Fibroblast of lung (primary cell): ENCODE measurements around the gene EEFSEC. TPM values are rescaled to one million over a fixed set of nuclear protein-coding genes. Genes with fewer than 3 reads are reported as not detected.

Source experiments
- DNase-seq, 2 donors: peaks; one replicate each; pipeline versions ENCODE4 v3.0.0 to v3.0.0-alpha.2; 2010; ENCODE audit warnings: low read depth in 2 of 2
- H2AFZ ChIP-seq: 2 replicates; pipeline ENCODE4 v1.5.1; 2012; ENCODE audit warnings: low read length, control low read depth, inconsistent platforms
- H3K27ac ChIP-seq: 2 replicates; pipeline ENCODE4 v1.5.1; 2011; ENCODE audit warnings: low read length, control low read depth; ENCODE audit not compliant: insufficient read depth
- H3K27me3 ChIP-seq: 2 replicates; pipeline ENCODE4 v1.5.1; 2011; ENCODE audit warnings: mild to moderate bottlenecking, low read length; ENCODE audit not compliant: control insufficient read depth, insufficient read depth
- H3K36me3 ChIP-seq: 2 replicates; pipeline ENCODE4 v1.5.1; 2011; ENCODE audit warnings: low read length; ENCODE audit not compliant: control insufficient read depth, insufficient read depth
- H3K4me1 ChIP-seq: 2 replicates; pipeline ENCODE4 v1.5.1; 2011; ENCODE audit warnings: low read length; ENCODE audit not compliant: control insufficient read depth, insufficient read depth; ENCODE audit errors: extremely low read depth
- H3K4me2 ChIP-seq: 2 replicates; pipeline ENCODE4 v1.5.1; 2011; ENCODE audit warnings: low read length, control low read depth; ENCODE audit not compliant: insufficient read depth; ENCODE audit errors: extremely low read depth
- H3K4me3 ChIP-seq, 4 experiments: fragments of 200-600 bp in 1 of 4; sonication (generic) in 1 of 4; replicated peaks in 1 of 4; 2 replicates each; pipeline ENCODE4 v1.5.1; 2011 to 2016; ENCODE audit warnings: low read length in 4 of 4, low read depth in 3 of 4, mild to moderate bottlenecking in 3 of 4, control low read depth in 2 of 4, inconsistent platforms in 1 of 4, mixed read lengths in 1 of 4; ENCODE audit not compliant: insufficient read depth in 1 of 4; ENCODE audit errors: control extremely low read depth in 1 of 4
- H3K79me2 ChIP-seq: 2 replicates; pipeline ENCODE4 v1.5.1; 2012; ENCODE audit warnings: mild to moderate bottlenecking, low read length, inconsistent platforms; ENCODE audit not compliant: control insufficient read depth, insufficient read depth
- H3K9ac ChIP-seq: 2 replicates; pipeline ENCODE4 v1.5.1; 2011; ENCODE audit warnings: mild to moderate bottlenecking, low read length, control low read depth; ENCODE audit not compliant: insufficient read depth
- H3K9me3 ChIP-seq: 2 replicates; pipeline ENCODE4 v1.5.1; 2012; ENCODE audit warnings: low read depth, low read length; ENCODE audit not compliant: control insufficient read depth, insufficient read depth
- H4K20me1 ChIP-seq: 2 replicates; pipeline ENCODE4 v1.5.1; 2011; ENCODE audit warnings: low read length; ENCODE audit not compliant: control insufficient read depth, insufficient read depth; ENCODE audit errors: extremely low read depth
- CTCF ChIP-seq, 2 donors: IDR thresholded peaks in 1 of 2; conservative IDR thresholded peaks in 1 of 2; 1 replicate in 1 of 2; 2 replicates in 1 of 2; pipeline ENCODE4 v1.5.1; 2011 to 2012; ENCODE audit warnings: low read length in 2 of 2, control low read depth in 1 of 2, inconsistent platforms in 1 of 2, low read depth in 1 of 2, mild to moderate bottlenecking in 1 of 2
- EZH2 ChIP-seq: IDR thresholded peaks from 2 replicates; pipeline ENCODE4 v1.5.1; 2012; ENCODE audit warnings: low read length, control low read depth, mild to moderate bottlenecking; ENCODE audit errors: missing control alignments
- polyA plus RNA-seq, 2 donors: library from polyadenylated mRNA; depleted of rRNA in 1 of 2; stranded (reverse) in 1 of 2; unstranded in 1 of 2; fragments of >200 nt; gene quantifications; 2 replicates each; pipeline ENCODE4 v1.2.1, GENCODE V29; 2011 to 2012; ENCODE audit warnings: missing spikeins in 1 of 2
- total RNA-seq: library from RNA; depleted of rRNA; stranded (reverse); fragments of >200 nt; gene quantifications from 2 replicates; pipeline ENCODE4 v1.2.1, GENCODE V29; 2014

EEFSEC gene
- total and polyA plus RNA-seq, 2 donors (not counting 1 experiment from before 2014, with no cell fraction given), result 2.6 to 5.0 TPM

- H3K9ac ChIP-seq, result no peak overlapping the region
- no peak for TF ChIP-seq EZH2
- TF ChIP-seq CTCF (conservative IDR thresholded peaks at IDR 0.05 in 1 of 2, IDR thresholded peaks at IDR 0.05 in 1 of 2; ENCODE audit: low read depth in 1 of 2, low read length in 2 of 2), result no peak
- no peak overlapping the region for H3K4me3 ChIP-seq
- no peaks in the 10 kb centered on the region for H3K9me3 ChIP-seq
- H3K36me3 ChIP-seq, result no peaks in the 10 kb centered on the region
- H4K20me1 ChIP-seq, result no peaks in the 10 kb centered on the region
- no peak for DNase-seq
- H2AFZ ChIP-seq, result no peak overlapping the region
- H3K79me2 ChIP-seq, result no peaks in the 10 kb centered on the region
- H3K27ac ChIP-seq, result no peak overlapping the region
- no peaks in the 10 kb centered on the region for H3K27me3 ChIP-seq
- no peak overlapping the region for H3K4me2 ChIP-seq
- H3K4me1 ChIP-seq, result peaks cover 5% of the 10 kb centered on the region
Observed at GRCh38 chr3:128388932-128389331, 235.7 kb downstream of the EEFSEC start.

- Histone ChIP-seq H3K9me3 (no peaks in the 10 kb centered on the region), H2AFZ (no peak overlapping the region), H3K4me2 (no peak overlapping the region), H3K79me2 (no peaks in the 10 kb centered on the region), H3K27me3 (no peaks in the 10 kb centered on the region), H4K20me1 (no peaks in the 10 kb centered on the region), H3K27ac (no peak overlapping the region), H3K36me3 (no peaks in the 10 kb centered on the region), H3K9ac (no peak overlapping the region), H3K4me1 (peaks cover 2% of the 10 kb centered on the region), H3K4me3 (no peak overlapping the region)
- no peak for TF ChIP-seq CTCF (conservative IDR thresholded peaks at IDR 0.05 in 1 of 2, IDR thresholded peaks at IDR 0.05 in 1 of 2; ENCODE audit: low read depth in 1 of 2, low read length in 2 of 2)
- no peak for TF ChIP-seq EZH2
- DNase-seq, result no peak
Observed at GRCh38 chr3:128390867-128391266, 237.6 kb downstream of the EEFSEC start.

GRCh38 chr3:128392021-128392420, 238.7 kb downstream of the EEFSEC start:
- Histone ChIP-seq H3K36me3 (no peaks in the 10 kb centered on the region), H3K27me3 (no peaks in the 10 kb centered on the region), H3K79me2 (no peaks in the 10 kb centered on the region), H3K4me3 (no peak overlapping the region), H3K9ac (no peak overlapping the region), H3K9me3 (no peaks in the 10 kb centered on the region), H3K27ac (no peak overlapping the region), H2AFZ (no peak overlapping the region), H3K4me1 (peaks cover 2% of the 10 kb centered on the region), H3K4me2 (no peak overlapping the region), H4K20me1 (no peaks in the 10 kb centered on the region)
- DNase-seq, result no peak
- TF ChIP-seq CTCF (conservative IDR thresholded peaks at IDR 0.05 in 1 of 2, IDR thresholded peaks at IDR 0.05 in 1 of 2; ENCODE audit: low read depth in 1 of 2, low read length in 2 of 2), result no peak
- no peak for TF ChIP-seq EZH2
